ENCODE data around the gene NINJ2. TPM values are rescaled to one million over a fixed set of nuclear protein-coding genes. Genes with fewer than 3 reads are reported as not detected.
A peak's percentile ranks its signal among the peaks of the same experiment; 100 is the strongest.

Gene NINJ2
- total and polyA plus RNA-seq, 9 donors = 0.48 to 3.4 (median 1.4) TPM; not detected in 2

DNA sequence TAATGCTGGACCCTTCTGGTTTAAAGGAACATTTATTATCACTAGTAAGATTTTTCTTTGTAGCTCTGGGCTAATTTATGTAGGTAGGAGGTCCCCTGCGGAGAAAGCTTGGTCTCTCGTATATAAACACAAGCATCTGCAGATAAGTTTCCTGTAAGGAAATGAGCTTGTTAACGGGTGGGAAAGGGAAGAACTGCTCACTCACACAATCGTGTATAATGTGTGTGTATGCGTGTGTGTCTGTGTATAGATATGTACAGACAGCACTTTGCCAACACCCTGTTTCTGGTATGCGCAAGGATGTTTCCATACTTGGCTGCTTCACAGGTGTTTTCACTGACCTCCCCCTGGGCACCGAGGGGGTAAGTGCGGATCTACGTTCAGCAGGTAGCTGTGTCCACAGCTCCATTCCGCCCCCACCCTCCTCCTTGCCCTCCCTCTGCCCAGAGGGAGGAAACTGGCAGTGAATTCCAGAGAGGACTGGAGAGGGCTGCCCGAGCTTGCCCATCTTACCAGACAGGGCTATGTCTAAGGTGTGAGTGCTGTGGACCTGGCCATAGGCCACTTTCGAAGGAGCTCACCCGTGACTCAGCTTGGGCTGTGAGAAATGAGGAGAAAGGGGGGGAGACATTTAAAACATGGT, 65.2 kb downstream of the NINJ2 start:
- Histone ChIP-seq H3K9me3 (no peaks in the 10 kb centered on the region), H3K27ac (no peak overlapping the region), H3K27me3 (no peaks in the 10 kb centered on the region), H3K4me3 (no peak overlapping the region), H3K4me1 (ENCODE audit: insufficient read depth) (no peaks in the 10 kb centered on the region), H3K36me3 (no peaks in the 10 kb centered on the region)
- DNase-seq = no peak
- intact Hi-C loops (cut with DNase I) = no loop called here
- 57 to 80% (median 68%) methylated on average over 13 of the region's 13 CpGs for WGBS, 3 donors
- no peak for TF ChIP-seq POLR2A (IDR thresholded peaks at IDR 0.05)
- no peak for TF ChIP-seq EP300 (IDR thresholded peaks at IDR 0.05)
- TF ChIP-seq, protein P1, sequence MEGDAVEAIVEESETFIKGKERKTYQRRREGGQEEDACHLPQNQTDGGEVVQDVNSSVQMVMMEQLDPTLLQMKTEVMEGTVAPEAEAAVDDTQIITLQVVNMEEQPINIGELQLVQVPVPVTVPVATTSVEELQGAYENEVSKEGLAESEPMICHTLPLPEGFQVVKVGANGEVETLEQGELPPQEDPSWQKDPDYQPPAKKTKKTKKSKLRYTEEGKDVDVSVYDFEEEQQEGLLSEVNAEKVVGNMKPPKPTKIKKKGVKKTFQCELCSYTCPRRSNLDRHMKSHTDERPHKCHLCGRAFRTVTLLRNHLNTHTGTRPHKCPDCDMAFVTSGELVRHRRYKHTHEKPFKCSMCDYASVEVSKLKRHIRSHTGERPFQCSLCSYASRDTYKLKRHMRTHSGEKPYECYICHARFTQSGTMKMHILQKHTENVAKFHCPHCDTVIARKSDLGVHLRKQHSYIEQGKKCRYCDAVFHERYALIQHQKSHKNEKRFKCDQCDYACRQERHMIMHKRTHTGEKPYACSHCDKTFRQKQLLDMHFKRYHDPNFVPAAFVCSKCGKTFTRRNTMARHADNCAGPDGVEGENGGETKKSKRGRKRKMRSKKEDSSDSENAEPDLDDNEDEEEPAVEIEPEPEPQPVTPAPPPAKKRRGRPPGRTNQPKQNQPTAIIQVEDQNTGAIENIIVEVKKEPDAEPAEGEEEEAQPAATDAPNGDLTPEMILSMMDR (IDR thresholded peaks at IDR 0.05) = no peak

DNA sequence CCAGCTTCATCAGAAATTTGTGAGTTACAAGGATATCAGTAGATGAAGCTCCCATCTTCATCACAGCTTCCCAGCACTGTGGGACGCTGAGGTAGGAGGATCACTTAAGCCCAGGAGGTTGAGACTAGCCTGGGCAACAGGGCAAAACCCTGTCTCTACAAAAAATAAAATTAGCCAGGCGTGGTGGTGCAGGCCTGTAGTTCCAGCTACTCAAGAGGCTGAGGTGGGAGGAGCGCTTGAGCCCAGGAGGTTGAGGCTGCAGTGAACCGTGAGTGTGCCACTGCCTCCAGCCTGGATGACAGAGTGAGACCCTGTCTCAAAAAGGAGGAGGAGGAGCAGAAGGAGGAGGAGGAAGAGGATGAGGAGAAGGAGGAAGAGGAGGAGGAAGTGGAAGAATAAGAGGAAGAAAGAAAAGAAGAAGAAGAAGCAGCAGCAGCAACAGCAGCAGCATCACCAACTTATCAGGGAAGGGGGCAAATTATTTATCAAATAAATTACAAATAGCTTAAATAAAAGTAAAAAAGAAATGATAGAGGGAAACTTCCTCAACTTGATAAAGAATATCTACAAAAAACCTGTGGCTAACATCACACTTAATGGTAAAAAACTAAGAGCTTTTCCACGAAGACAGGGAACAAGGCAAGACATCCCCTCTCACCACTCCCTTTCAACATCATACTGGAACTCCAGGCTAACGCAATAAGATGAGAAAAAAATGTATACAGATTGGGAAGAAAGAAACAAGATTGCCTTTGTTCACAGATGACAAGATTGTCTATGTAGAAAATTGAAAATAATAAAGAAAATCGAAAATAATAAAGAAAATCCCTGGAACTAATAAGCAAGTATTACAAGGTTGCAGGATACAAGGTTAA, 69.6 kb downstream of the NINJ2 start:
- TF ChIP-seq, protein P1 (IDR thresholded peaks at IDR 0.05) = no peak
- no peak for TF ChIP-seq POLR2A (IDR thresholded peaks at IDR 0.05)
- TF ChIP-seq EP300 (IDR thresholded peaks at IDR 0.05) = no peak
- Histone ChIP-seq H3K27ac (no peak overlapping the region), H3K4me1 (ENCODE audit: insufficient read depth) (peaks cover 1% of the 10 kb centered on the region), H3K27me3 (no peaks in the 10 kb centered on the region), H3K9me3 (no peaks in the 10 kb centered on the region), H3K4me3 (no peak overlapping the region), H3K36me3 (no peaks in the 10 kb centered on the region)
- WGBS, 3 donors = 82 to 88% (median 87%) methylated on average over 7 of the region's 7 CpGs
- peak in 1 of 5 donors; percentile 3 for DNase-seq
- intact Hi-C loops (cut with DNase I) = no loop called here

DNA sequence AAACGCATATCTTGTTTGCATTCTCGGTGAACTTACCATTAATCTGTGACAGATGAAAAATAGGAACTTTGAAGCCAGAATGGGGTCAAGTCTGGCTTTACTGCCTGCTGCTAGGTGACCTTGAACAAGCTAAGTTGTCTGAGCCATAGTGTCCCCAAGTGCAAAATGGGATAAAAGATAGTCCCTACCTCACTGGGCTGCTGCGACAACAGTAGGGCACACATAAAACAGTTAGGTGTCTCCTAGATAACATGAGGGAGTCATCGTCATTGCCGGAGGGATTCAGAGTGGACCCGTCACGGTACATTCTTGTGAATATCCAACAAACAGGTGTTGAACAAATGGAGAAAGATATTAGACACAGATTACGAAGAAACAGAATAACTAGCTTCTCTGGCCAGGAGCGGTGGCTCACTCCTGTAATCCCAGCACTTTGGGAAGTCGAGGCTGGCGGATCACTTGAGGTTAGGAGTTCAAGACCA, 71.2 kb downstream of the NINJ2 start:
- H3K27ac ChIP-seq = no peak overlapping the region
- H3K36me3 ChIP-seq = no peaks in the 10 kb centered on the region
- intact Hi-C loops (cut with DNase I) = no loop called here
- no peaks in the 10 kb centered on the region for H3K27me3 ChIP-seq
- TF ChIP-seq, protein P1 (IDR thresholded peaks at IDR 0.05) = no peak
- TF ChIP-seq EP300 (IDR thresholded peaks at IDR 0.05) (no peak), POLR2A (IDR thresholded peaks at IDR 0.05) (no peak)
- no peak for DNase-seq
- H3K4me3 ChIP-seq = no peak overlapping the region
- 64 to 79% (median 70%) methylated on average over 11 of the region's 11 CpGs for WGBS, 3 donors
- H3K9me3 ChIP-seq = no peaks in the 10 kb centered on the region
- peaks cover 1% of the 10 kb centered on the region for H3K4me1 ChIP-seq (ENCODE audit: insufficient read depth)

DNA sequence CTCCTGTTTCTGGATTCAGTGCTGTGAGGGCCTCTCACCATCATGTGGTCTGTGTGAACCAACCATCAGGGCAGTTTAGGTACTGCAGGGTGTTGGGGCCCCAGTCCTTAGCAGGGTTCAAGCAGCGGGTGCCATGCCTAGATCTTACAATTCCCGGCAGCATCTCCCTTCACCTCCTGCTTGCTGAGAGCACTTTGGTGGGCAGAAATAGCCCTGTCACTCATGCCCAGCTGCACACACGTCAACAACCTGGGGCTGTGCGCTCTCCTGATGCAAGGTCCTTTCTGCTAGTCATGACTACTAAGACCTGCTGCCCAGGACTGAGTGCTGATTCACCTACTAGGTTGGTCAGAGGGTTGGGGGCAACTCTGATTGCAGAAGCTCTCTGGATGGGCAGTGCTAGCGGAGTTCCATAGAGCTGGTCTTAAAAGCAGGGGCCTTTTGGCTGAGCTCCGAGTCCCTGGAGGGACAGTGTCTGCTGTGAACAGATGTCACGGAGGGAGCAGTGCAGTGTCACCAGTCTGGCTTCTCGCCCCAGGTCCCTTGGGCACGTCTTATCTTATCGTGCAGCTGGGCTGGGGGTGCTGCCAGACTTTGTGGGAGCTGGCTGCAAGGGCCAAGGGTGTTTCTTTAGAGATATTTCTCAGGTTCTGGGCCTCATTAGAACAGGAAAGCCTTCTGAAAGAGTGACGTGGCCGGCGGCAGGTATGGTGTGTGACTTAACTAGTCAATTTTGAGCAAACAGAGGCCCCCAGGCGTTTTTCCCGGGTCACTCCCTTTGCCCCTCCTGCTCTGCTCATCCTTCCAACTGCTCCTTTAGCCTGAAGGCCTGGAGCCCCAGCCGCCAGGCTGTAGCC, 71.8 kb downstream of the NINJ2 start:
- H3K36me3 ChIP-seq = no peaks in the 10 kb centered on the region
- WGBS, 3 donors = 51 to 55% (median 53%) methylated on average over 16 of the region's 16 CpGs
- peak in 1 of 5 donors; percentile 13 for DNase-seq
- TF ChIP-seq POLR2A (IDR thresholded peaks at IDR 0.05) = no peak
- TF ChIP-seq, protein P1 (IDR thresholded peaks at IDR 0.05) = no peak
- TF ChIP-seq EP300 (IDR thresholded peaks at IDR 0.05) = no peak
- intact Hi-C loops (cut with DNase I) = no loop called here
- no peaks in the 10 kb centered on the region for H3K27me3 ChIP-seq
- H3K4me1 ChIP-seq (ENCODE audit: insufficient read depth) = peaks cover 1% of the 10 kb centered on the region
- no peak overlapping the region for H3K27ac ChIP-seq
- H3K9me3 ChIP-seq = no peaks in the 10 kb centered on the region
- H3K4me3 ChIP-seq = no peak overlapping the region

Measured in ovary (tissue), 9 donors.